HG03571 (cell line): ENCODE results near the gene BHLHE40.
A peak's percentile ranks its signal among the peaks of the same experiment; 100 is the strongest.

Experiments used
- ATAC-seq: cut with Tn5 transposase; IDR thresholded peaks from one replicate; pipeline ENCODE4 v1.9.1; 2021; ENCODE audit not compliant: unreplicated experiment

Gene BHLHE40

DNA sequence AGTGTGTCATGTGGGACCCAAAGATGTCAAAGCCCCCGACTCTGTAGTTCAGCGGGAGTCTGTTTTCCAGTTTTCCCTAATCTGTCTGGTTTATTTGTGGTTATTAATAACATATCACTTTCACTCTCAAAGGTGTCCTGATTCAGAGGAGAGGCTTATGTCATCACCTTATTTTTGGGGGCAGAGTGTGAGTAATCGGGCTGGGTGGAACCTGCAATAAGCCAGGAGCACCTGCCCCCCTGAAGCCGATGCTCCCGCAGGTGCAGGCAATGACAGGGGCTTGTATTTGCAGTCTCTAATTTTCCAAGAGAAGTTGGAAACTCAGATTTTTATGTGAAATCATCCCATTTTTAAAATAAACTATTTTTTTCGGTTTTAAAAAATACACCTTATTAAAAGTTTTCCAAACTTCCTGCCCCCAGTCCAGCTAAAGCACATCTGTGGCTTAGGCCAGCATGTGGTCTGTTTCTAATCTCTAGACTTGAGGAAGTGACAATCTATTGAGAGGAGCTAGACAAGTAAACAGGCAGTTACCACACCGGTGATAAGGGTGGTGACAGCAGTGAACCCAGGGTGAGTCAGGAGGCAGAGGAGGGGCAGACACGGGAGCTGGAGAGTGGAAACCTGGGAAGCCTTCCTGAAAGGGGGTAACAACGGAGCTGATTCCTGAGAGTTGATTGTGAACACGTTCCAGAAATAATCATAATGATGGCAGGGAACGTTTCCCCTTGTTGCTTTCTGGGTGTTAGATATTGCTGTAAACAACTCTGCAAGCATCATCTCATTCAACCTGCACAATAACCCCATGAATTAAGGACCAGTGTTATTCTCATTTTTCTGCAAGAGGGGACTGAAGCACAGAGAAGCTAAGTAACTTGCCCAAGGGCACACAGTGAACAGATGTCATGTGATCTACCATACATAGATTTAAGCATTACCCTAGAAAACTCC, 37.2 kb downstream of the BHLHE40 start:
- ATAC-seq, result peak; percentile 56

DNA sequence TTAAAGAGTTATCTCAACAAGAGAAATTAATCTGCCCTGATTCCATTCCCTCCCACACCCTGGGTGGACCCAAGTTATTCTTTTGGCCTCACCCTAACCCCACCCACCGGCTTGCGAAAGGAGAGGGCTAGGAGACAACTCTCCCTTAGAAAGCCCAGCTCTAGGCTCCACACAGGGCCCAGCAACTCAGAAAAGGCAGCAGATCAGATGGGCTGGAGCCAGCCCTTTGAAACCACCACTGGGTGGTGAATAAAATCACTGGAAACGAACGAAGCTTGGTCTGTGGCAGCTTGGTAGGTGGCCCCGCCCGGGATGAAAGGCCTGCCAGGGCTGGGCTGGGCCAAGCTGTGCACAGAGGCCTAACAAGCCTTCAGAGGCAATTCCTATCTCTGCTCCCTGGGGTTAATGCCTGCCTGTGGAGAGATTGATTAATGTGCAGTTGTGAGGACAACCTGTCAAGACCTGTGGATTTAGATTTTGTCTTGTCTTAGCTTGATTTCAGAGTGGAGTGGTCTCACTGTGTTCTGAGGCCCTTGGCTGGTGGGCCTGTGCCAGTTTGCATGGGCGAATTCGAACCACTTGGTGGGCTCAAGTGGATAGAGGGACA, 38.8 kb downstream of the BHLHE40 start:
- ATAC-seq, result no peak

DNA sequence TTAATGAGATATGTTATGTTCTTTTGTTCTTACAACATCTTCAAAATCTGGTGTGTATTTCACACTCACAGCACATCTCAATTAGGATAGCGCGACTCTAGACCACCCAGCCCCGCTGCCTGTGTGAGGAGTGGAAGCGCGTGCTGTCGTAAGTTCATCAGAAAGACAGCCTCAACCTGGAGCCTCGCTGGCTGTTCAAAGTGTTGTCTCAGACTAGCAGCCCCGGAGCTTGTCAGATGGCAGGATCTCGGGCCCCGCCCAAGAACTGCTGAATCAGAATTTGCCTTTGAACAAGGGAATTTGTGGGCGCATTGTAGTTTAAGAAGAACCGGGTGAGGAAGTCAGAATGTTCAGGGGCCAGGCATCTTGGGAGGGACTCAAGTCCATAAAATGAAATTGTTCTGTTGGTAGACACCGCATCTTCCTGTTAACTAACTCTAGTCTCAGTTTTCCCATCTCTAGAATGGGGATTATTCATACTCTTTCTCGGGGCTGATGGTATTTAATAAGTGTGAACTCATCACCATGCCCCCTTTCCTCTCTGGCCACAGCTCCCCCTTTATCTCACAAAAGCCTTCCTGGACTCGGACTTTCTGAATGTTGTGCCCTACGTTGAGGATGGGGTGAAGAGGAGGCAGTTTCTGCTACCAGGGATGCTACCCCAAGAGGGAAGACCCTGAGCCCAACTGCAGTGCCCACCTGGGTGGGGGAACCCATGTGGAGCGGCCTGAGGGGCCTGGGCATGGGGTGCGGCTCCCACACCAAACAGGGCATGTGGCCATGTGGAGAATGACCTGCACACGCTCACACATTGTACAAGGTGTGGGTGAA, 40.4 kb downstream of the BHLHE40 start:
- ATAC-seq, result no peak

DNA sequence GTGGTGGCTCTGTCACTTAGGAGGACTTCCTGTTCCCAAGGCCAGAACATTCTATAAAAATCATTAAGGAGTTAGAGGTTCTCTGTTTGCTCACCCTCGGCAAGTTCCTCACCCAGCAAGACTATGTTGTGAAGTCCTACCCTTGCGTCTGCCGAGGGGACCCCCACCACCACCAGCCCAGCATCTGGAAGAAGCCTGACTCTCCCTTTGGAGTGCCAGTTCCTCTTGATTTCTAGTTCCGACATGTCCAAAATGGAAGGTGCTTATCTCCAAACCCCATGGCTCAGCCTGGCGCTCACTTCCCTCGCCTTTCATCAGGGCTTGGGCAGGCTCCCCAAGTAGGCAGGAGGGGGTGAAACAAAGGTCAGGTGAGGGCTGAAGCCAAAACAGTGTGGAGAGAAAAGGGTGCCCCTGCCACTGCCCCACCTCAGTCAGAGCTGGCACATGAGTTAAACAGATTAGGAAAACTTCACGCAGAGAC, 41.0 kb downstream of the BHLHE40 start:
- no peak for ATAC-seq

DNA sequence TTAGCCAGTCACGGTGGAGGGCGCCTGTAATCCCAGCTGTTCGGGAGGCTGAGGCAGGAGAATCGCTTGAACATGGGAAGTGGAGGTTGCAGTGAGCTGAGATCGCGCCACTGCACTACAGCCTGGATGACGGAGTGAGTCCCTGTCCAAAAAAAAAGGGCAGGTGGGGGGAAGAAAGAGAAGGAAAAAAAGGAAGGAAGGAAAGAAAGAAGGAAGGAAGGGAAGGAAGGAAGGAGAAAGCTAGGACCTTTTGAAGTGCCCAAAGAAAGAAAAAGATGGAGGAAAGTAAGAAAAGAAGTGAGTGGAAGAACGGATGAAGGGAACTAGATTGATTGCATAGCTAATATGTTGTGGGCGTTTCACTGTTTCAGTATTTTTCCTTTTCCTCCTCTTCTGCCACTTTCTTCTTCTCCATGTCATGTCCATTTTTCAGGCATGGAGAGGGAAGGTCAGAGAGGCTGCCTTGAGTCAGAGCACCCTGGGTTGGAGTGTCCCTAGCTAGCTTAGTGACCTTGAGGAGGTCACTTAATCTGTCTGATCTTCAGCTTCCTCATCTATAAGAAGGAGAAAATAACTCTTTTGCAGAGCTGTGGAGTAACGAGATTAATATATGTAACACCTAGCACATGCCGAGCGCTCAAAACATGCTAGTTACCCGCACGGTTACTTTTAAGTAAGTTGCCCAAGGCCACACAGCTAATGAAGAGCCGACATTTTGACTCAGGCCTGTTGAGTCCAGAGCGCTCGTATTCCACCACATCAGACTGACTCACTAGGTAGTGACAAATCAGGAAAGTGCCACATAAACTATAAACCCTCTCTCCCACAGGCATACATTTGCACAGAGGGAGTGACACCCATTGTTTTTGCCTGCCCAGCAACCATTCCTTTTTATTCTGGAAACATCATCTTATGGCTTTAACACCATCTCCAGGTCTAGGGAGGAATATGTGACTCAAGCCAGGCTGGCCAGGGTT, 42.2 kb downstream of the BHLHE40 start:
- no peak for ATAC-seq

DNA sequence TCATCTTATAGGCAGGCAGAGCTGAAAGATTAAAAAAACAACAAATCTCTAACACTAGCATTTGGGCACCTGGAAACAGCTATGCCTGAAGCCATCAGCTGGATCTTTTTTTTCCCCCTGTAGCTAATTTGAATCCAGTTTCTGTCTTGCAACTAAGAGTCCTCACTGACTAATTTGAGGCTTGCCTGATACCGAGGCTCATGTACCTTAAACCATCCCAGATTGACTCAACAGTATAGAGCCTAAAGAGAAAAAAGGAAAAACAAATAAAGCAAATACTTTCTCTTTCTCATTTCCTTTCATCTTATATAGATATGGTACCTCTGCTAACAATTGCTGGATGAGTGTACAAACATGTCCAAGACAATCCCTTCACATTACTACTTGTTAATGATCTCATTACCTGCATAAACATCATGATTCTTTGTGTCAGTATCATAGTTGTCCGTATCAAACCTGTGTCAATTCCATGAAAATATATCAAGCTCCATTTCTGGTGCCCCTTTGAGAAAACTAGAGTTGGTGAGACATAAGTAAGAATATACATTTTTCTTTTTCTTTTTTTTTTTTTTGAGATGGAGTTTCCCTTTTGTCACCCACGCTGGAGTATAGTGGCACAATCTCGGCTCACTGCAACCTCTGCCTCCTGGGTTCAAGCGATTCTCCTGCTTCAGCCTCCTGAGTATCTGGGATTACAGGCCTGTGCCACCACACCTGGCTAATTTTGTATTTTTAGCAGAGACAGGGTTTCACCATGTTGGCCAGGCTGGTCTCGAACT, 43.1 kb downstream of the BHLHE40 start:
- peak; percentile 65 for ATAC-seq

DNA sequence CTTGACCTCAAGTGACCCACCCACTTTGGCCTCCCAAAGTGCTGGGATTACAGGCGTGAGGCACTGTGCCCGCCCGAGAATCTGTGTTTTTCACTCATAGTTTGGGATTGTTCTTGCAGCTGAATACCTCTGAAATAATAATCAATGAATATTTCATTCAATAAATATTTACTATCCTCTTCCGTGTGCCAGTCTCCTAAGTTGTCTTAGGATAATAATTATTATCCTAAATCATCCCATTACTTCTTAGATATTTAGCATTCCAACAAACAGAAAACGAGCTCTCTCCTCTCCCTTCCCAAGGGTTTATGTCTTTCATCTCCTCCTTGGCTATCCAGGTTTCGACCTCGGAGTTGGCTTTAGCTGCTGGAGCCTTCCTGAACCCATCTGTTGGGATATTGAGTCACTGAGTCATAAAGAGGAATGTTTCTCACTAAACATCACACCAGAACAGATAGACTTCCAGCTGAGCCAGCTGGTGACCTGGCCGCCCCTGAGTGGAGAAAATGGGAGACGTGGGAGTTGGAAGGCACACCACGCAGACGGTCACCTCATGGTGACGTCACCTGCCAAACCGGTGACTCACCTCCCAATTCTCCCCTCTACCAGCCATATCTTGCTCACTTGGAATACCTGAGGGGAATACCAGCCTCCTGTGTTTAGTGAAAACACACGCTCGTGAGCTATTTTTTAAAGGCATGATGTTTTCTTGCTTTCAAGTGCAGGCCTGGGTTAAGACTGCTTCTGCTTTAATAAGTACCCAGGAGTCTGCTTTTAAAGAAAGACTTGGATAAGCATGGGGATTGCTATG, 43.9 kb downstream of the BHLHE40 start:
- no peak for ATAC-seq

DNA sequence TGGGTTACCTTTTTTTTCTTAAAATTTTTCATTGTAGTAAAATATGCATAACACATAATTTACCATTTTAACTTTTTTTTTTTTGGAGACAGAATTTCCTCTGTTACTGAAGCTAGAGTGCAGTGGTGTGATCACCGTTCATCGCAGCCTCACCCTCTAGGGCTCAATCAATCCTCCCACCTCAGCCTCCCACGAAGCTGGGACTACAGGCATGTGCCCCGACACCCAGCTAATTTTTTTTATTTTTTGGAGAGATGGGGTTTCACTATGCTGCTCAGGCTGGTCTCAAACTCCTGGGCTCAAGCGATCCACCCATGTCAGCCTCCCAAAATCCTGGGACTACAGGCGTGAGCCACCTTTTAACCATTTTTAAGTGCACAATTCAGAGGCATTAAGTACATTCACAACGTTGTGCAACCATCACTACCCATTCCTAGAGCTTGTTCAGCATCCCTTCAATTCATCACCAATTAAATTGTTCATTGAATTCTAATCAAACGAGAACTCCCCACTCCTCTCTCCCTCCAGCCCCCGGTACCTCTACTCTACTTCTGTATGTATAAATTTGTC, 44.6 kb downstream of the BHLHE40 start:
- no peak for ATAC-seq

DNA sequence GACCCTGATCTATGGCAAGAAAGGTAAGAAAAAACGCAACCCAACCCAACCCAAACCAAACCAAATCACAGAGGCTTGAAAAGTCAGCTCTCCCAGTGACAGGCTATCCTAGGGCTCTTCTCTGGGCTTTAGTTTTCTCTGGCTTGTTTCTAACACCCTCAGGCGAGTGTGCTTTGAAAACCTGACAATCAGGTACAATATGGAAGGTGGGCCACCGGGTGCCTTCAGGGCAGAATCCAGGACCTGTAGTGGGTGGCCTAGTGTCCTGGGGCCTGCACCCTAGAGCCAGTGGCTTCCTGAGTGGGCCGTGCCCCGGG, 46.8 kb downstream of the BHLHE40 start:
- no peak for ATAC-seq

DNA sequence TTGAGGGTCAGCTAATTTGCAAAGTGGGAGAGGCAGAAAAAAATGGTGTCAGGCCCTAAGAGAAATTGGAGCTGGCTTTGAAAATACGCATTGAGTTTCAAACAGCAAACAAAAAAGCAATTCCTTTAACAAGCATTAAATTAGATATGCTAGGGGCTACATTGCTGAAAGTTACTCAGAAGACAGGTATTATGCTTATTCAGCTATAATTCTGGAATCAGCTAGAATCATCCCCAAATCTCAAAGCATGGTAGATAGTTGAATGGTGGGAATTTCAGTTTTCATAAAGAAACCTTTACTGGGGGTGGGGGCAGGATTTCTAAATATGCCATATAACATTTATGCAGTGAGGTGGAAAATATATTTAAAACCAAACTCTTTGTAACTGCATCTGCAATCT, 50.5 kb downstream of the BHLHE40 start:
- ATAC-seq, result no peak

DNA sequence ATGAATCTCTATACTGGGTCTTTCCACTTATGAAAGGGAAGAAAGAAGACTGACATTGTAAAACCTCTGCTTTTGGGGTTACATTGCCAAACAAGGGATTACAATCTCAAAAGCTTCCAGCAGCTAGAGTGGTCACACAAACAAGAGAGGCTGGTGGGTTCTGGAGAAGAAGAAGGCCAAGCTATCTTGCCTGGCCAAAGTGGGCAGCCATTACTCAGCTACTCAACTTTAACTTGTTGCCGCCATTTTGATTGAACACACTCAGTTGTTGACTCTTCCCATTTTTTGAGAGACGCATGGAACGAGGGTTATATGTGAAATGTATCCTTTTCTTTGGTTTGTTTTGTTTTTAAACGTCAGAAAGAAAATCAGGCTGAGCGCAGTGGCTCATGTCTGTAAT, 50.9 kb downstream of the BHLHE40 start:
- ATAC-seq, result no peak

DNA sequence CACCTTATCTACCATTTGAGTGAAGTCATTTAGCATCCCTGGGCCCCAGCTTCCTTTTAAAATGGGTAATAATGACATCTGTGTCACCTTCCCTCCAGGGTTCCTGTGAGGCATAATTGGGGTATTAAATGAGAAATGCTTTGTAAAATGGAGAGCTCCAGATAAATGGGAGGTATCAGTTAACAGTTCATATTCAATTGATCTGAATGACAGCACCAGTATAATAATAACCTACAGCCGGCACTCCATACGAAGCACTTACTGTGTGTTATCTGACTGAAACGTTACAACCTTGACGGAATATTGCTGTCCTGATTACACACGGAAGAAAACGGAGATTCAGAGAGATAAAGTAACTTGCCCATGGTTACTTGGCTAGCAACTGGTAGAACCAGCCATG, 53.6 kb downstream of the BHLHE40 start:
- no peak for ATAC-seq
